DND-41 (cell line): ENCODE measurements around the gene HCRTR1.
A peak's percentile ranks its signal among the peaks of the same experiment; 100 is the strongest.

Source experiments
- ATAC-seq: fragments of 200-7000 bp; cut with Tn5 transposase; 3 replicates; pipeline ENCODE4 v1.9.1; 2021; ENCODE audit warnings: low read depth; ENCODE audit not compliant: insufficient read depth
- DNase-seq: peaks from one replicate; pipeline ENCODE4 v3.0.0-alpha.2; 2020
- H2AFZ ChIP-seq: 2 replicates; pipeline ENCODE4 v1.6.0; 2012; ENCODE audit warnings: low read depth, low read length
- H3K27ac ChIP-seq: 2 replicates; pipeline ENCODE4 v1.5.1; 2012; ENCODE audit warnings: low read length, inconsistent platforms
- H3K27me3 ChIP-seq: fragments of 200-600 bp; sonication (generic); 2 replicates; pipeline ENCODE4 v1.6.0; 2012; ENCODE audit warnings: low read length, mild to moderate bottlenecking, inconsistent platforms; ENCODE audit not compliant: insufficient read depth, poor library complexity
- H3K36me3 ChIP-seq: 2 replicates; pipeline ENCODE4 v1.5.1; 2012; ENCODE audit warnings: low read length, inconsistent platforms; ENCODE audit not compliant: insufficient read depth
- H3K4me1 ChIP-seq: 2 replicates; pipeline ENCODE4 v1.5.1; 2012; ENCODE audit warnings: mild to moderate bottlenecking, low read length; ENCODE audit not compliant: insufficient read depth
- H3K4me2 ChIP-seq: 2 replicates; pipeline ENCODE4 v1.6.0; 2012; ENCODE audit warnings: mild to moderate bottlenecking, moderate library complexity, low read length, inconsistent platforms; ENCODE audit not compliant: insufficient read depth
- H3K4me3 ChIP-seq, 2 experiments: fragments of 200-600 bp in 1 of 2; shearing (Covaris generic) in 1 of 2; 2 replicates each; pipeline ENCODE4 v1.5.1; 2012 to 2016; ENCODE audit warnings: inconsistent platforms in 2 of 2, low read length in 2 of 2, mild to moderate bottlenecking in 2 of 2, low read depth in 1 of 2, moderate library complexity in 1 of 2
- H3K79me2 ChIP-seq: 2 replicates; pipeline ENCODE4 v1.6.0; 2012; ENCODE audit warnings: low read length, inconsistent platforms; ENCODE audit not compliant: insufficient read depth
- H3K9ac ChIP-seq: 2 replicates; pipeline ENCODE4 v1.6.0; 2012; ENCODE audit warnings: low read depth, mild to moderate bottlenecking, inconsistent platforms, low read length, moderate library complexity
- H3K9me3 ChIP-seq: 2 replicates; pipeline ENCODE4 v1.5.1; 2012; ENCODE audit warnings: low read length, moderate library complexity, mild to moderate bottlenecking, inconsistent platforms; ENCODE audit not compliant: insufficient read depth, severe bottlenecking
- H4K20me1 ChIP-seq: 2 replicates; pipeline ENCODE4 v1.6.0; 2012; ENCODE audit warnings: low read length; ENCODE audit not compliant: insufficient read depth
- CTCF ChIP-seq: IDR thresholded peaks from 2 replicates; pipeline ENCODE4 v1.5.1; 2012; ENCODE audit warnings: borderline replicate concordance, low read length, moderate library complexity, mild to moderate bottlenecking; ENCODE audit not compliant: poor library complexity, severe bottlenecking; ENCODE audit errors: extremely low read depth
- EZH2 ChIP-seq: IDR thresholded peaks from 3 replicates; pipeline ENCODE4 v1.6.1; 2012; ENCODE audit warnings: borderline replicate concordance, low read depth, mild to moderate bottlenecking, moderate library complexity, low read length, inconsistent platforms; ENCODE audit not compliant: severe bottlenecking

The HCRTR1 gene

GRCh38 chr1:31669786-31670592, 52.5 kb downstream of the HCRTR1 start:
- no peaks in the 10 kb centered on the region for H3K36me3 ChIP-seq
- DNase-seq (no peak), ATAC-seq (peak; percentile 35; the same call in 1 of the 3 replicates)
- peaks cover 4% of the 10 kb centered on the region; the same call in 1 of the 2 replicates for H4K20me1 ChIP-seq
- H3K9me3 ChIP-seq: no peaks in the 10 kb centered on the region
- no peak for TF ChIP-seq EZH2
- H3K27me3 ChIP-seq: peaks cover 25% of the 10 kb centered on the region
- H3K4me3 ChIP-seq: no peak overlapping the region
- H3K27ac ChIP-seq: no peak overlapping the region
- H3K9ac ChIP-seq: no peak overlapping the region
- no peak overlapping the region; the same call in 1 of the 2 replicates for H2AFZ ChIP-seq
- H3K79me2 ChIP-seq: no peaks in the 10 kb centered on the region
- no peaks in the 10 kb centered on the region for H3K4me1 ChIP-seq
- no peak overlapping the region for H3K4me2 ChIP-seq

- Histone ChIP-seq H3K36me3 (no peaks in the 10 kb centered on the region), H3K4me2 (no peak overlapping the region), H3K9ac (no peak overlapping the region), H3K79me2 (no peaks in the 10 kb centered on the region), H3K27ac (no peak overlapping the region), H3K4me3 (no peak overlapping the region), H3K27me3 (peaks cover 25% of the 10 kb centered on the region), H2AFZ (no peak overlapping the region), H3K9me3 (no peaks in the 10 kb centered on the region), H4K20me1 (peaks cover 4% of the 10 kb centered on the region; the same call in 1 of the 2 replicates), H3K4me1 (no peaks in the 10 kb centered on the region)
- DNase-seq: no peak
- TF ChIP-seq EZH2 (no peak), CTCF (no peak)
- no peak for ATAC-seq
Observed at GRCh38 chr1:31670593-31670964, 53.1 kb downstream of the HCRTR1 start.

- Histone ChIP-seq H3K79me2 (no peaks in the 10 kb centered on the region), H3K9ac (no peak overlapping the region), H3K27ac (no peak overlapping the region), H3K4me2 (no peak overlapping the region), H4K20me1 (peaks cover 4% of the 10 kb centered on the region; the same call in 1 of the 2 replicates), H3K9me3 (no peaks in the 10 kb centered on the region), H3K4me3 (no peak overlapping the region), H3K27me3 (peaks cover 25% of the 10 kb centered on the region), H3K4me1 (no peaks in the 10 kb centered on the region), H2AFZ (no peak overlapping the region), H3K36me3 (no peaks in the 10 kb centered on the region)
- no peak for ATAC-seq
- TF ChIP-seq EZH2 (no peak), CTCF (no peak)
- no peak for DNase-seq
Observed at GRCh38 chr1:31671147-31671546, 53.7 kb downstream of the HCRTR1 start.

GRCh38 chr1:31671561-31672201, 54.2 kb downstream of the HCRTR1 start:
- DNase-seq: no peak
- H3K9ac ChIP-seq: no peak overlapping the region
- ATAC-seq: no peak
- no peak overlapping the region for H3K27ac ChIP-seq
- TF ChIP-seq EZH2 (no peak), CTCF (no peak)
- peaks cover 25% of the 10 kb centered on the region for H3K27me3 ChIP-seq
- H3K4me2 ChIP-seq: no peak overlapping the region
- H4K20me1 ChIP-seq: peaks cover 4% of the 10 kb centered on the region; the same call in 1 of the 2 replicates
- H3K4me3 ChIP-seq: no peak overlapping the region
- H3K9me3 ChIP-seq: no peaks in the 10 kb centered on the region
- H3K79me2 ChIP-seq: no peaks in the 10 kb centered on the region
- H3K4me1 ChIP-seq: no peaks in the 10 kb centered on the region
- H2AFZ ChIP-seq: no peak overlapping the region
- no peaks in the 10 kb centered on the region for H3K36me3 ChIP-seq
